ENCODE measurements around the gene ERN1.

GRCh38 chr17:64025732-64026294 is 104.1 kb downstream of the ERN1 start:
- TF ChIP-seq, protein P1, sequence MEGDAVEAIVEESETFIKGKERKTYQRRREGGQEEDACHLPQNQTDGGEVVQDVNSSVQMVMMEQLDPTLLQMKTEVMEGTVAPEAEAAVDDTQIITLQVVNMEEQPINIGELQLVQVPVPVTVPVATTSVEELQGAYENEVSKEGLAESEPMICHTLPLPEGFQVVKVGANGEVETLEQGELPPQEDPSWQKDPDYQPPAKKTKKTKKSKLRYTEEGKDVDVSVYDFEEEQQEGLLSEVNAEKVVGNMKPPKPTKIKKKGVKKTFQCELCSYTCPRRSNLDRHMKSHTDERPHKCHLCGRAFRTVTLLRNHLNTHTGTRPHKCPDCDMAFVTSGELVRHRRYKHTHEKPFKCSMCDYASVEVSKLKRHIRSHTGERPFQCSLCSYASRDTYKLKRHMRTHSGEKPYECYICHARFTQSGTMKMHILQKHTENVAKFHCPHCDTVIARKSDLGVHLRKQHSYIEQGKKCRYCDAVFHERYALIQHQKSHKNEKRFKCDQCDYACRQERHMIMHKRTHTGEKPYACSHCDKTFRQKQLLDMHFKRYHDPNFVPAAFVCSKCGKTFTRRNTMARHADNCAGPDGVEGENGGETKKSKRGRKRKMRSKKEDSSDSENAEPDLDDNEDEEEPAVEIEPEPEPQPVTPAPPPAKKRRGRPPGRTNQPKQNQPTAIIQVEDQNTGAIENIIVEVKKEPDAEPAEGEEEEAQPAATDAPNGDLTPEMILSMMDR (IDR thresholded peaks at IDR 0.05), result peak; percentile 86 to 94 (median 92)
- no peak for TF ChIP-seq POLR2A (IDR thresholded peaks at IDR 0.05)
